Karpas-422 (cell line): Measurements from ENCODE around the gene DDX52. TPM values are rescaled to one million over a fixed set of nuclear protein-coding genes. Genes with fewer than 3 reads are reported as not detected.
A peak's percentile ranks its signal among the peaks of the same experiment; 100 is the strongest.
"Not testable (repeated sequence)": the region's sequence is repeated elsewhere in the genome, so short reads cannot be mapped to it uniquely, and the experiment has no call there.

Source experiments
- DNase-seq: peaks from one replicate; pipeline ENCODE4 v3.0.0-alpha.2; 2015
- H2AFZ ChIP-seq: fragments of 200-600 bp; sonication (generic); 2 replicates; pipeline ENCODE4 v1.6.1; 2014; ENCODE audit warnings: antibody characterized with exemption, low read length, mixed read lengths
- H3K27ac ChIP-seq: fragments of 200-600 bp; sonication (generic); 2 replicates; pipeline ENCODE4 v1.5.1; 2014; ENCODE audit warnings: mild to moderate bottlenecking, low read length, moderate library complexity
- H3K27me3 ChIP-seq: fragments of 200-600 bp; sonication (generic); 2 replicates; pipeline ENCODE4 v1.6.1; 2014; ENCODE audit warnings: low read length, mixed read lengths
- H3K36me3 ChIP-seq: fragments of 200-600 bp; sonication (generic); 2 replicates; pipeline ENCODE4 v1.6.1; 2014; ENCODE audit warnings: low read length, mixed read lengths; ENCODE audit not compliant: insufficient read depth
- H3K4me1 ChIP-seq: fragments of 200-600 bp; sonication (generic); 2 replicates; pipeline ENCODE4 v1.6.1; 2014; ENCODE audit warnings: mild to moderate bottlenecking, low read length, mixed read lengths
- H3K4me2 ChIP-seq: fragments of 200-600 bp; sonication (generic); 2 replicates; pipeline ENCODE4 v1.6.1; 2014; ENCODE audit warnings: low read length, low read depth, mild to moderate bottlenecking; ENCODE audit not compliant: poor library complexity, severe bottlenecking
- H3K4me3 ChIP-seq: fragments of 200-600 bp; sonication (generic); 2 replicates; pipeline ENCODE4 v1.5.1; 2014; ENCODE audit warnings: mild to moderate bottlenecking, antibody characterized with exemption, low read length, mixed read lengths
- H3K79me2 ChIP-seq: fragments of 200-600 bp; sonication (generic); 2 replicates; pipeline ENCODE4 v1.6.1; 2014; ENCODE audit warnings: mild to moderate bottlenecking, low read length, mixed read lengths
- H3K9ac ChIP-seq: fragments of 200-600 bp; sonication (generic); 2 replicates; pipeline ENCODE4 v1.6.0; 2014; ENCODE audit warnings: low read length
- H3K9me2 ChIP-seq: fragments of 200-600 bp; sonication (generic), shearing (Covaris generic); replicated peaks from 2 replicates; pipeline ENCODE4 v1.6.0; 2014; ENCODE audit warnings: mild to moderate bottlenecking, low read length, moderate library complexity; ENCODE audit not compliant: insufficient read depth
- H3K9me3 ChIP-seq: fragments of 300-700, 200-600 bp; sonication (generic); 2 replicates; pipeline ENCODE4 v1.6.1; 2014; ENCODE audit warnings: low read length, mixed read lengths
- H4K20me1 ChIP-seq: fragments of 200-600 bp; sonication (generic); 2 replicates; pipeline ENCODE4 v1.6.1; 2014; ENCODE audit warnings: mild to moderate bottlenecking, antibody characterized with exemption, low read length, low read depth; ENCODE audit not compliant: insufficient read depth
- total RNA-seq: library from RNA; depleted of rRNA; stranded (reverse); fragments of >200 nt; shearing (Covaris generic); gene quantifications from 2 replicates; pipeline ENCODE4 v1.2.3, GENCODE V29; 2014; ENCODE audit warnings: low replicate concordance; rRNA removed

DDX52 gene
- total RNA-seq: 24.1 and 40.8 TPM in 2 replicates

GRCh38 chr17:37643118-37643766, at the start of gene DDX52:
DDX52 (minus strand) TSS chr17:37643446; CDS start chr17:37643420, 26 bp downstream.
- H3K9me3 ChIP-seq: no peaks in the 10 kb centered on the region
- peaks cover 16% of the 10 kb centered on the region for H3K4me1 ChIP-seq
- no peaks in the 10 kb centered on the region for H3K27me3 ChIP-seq
- H3K9me2 ChIP-seq: no peaks in the 10 kb centered on the region
- peak within 1 kb of the TSS; percentile 29; the same call in 1 of the 2 replicates for H3K27ac ChIP-seq
- peak within 1 kb of the TSS; percentile 88 for H3K4me3 ChIP-seq
- peaks cover 7% of the 10 kb centered on the region; the same call in 1 of the 2 replicates for H4K20me1 ChIP-seq
- peak; percentile 98 for DNase-seq
- H3K4me2 ChIP-seq: peak within 1 kb of the TSS; percentile 95
- peak within 1 kb of the TSS; percentile 85 for H3K9ac ChIP-seq
- H3K36me3 ChIP-seq: peaks cover 22% of the 10 kb centered on the region
- H3K79me2 ChIP-seq: peaks cover 49% of the 10 kb centered on the region
- peak within 1 kb of the TSS; percentile 98 for H2AFZ ChIP-seq

GRCh38 chr17:37691807-37692206, 48.6 kb upstream of the DDX52 start:
- Histone ChIP-seq H3K4me2 (no peak overlapping the region), H3K79me2 (no peaks in the 10 kb centered on the region), H3K9me2 (no peaks in the 10 kb centered on the region), H3K9me3 (no peaks in the 10 kb centered on the region), H2AFZ (no peak overlapping the region), H3K4me1 (peaks cover 10% of the 10 kb centered on the region), H4K20me1 (no peaks in the 10 kb centered on the region), H3K27me3 (no peaks in the 10 kb centered on the region), H3K27ac (no peak overlapping the region), H3K4me3 (no peak overlapping the region), H3K9ac (no peak overlapping the region), H3K36me3 (no peaks in the 10 kb centered on the region)
- no peak for DNase-seq

DNA sequence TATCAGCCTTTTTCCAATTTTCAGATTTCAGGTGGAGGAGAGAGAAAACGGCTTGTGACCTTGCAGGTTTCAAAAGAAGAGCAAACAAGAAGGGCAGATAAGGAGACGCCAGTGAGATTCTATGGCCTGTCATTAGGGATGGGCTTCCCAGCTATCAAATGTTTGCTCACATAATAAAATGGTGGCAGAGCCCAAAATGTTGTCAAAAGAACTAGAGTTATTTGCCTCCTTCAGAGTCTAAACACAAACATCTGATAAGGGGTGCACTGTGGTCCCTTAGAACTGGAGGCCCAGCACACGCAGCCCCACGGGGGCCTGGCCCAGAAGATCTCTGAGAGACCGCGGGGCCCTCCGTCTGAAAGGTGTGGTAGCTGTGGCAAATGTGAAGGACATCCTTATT, 46.1 kb upstream of the DDX52 start:
- H3K36me3 ChIP-seq: no peaks in the 10 kb centered on the region
- H3K9me2 ChIP-seq: no peaks in the 10 kb centered on the region
- H3K27ac ChIP-seq: no peak overlapping the region
- no peak overlapping the region for H3K4me3 ChIP-seq
- no peaks in the 10 kb centered on the region for H3K27me3 ChIP-seq
- no peaks in the 10 kb centered on the region for H3K79me2 ChIP-seq
- no peaks in the 10 kb centered on the region for H3K9me3 ChIP-seq
- peaks cover 10% of the 10 kb centered on the region for H3K4me1 ChIP-seq
- no peak overlapping the region for H3K9ac ChIP-seq
- H2AFZ ChIP-seq: no peak overlapping the region
- no peaks in the 10 kb centered on the region for H4K20me1 ChIP-seq
- DNase-seq: no peak
- H3K4me2 ChIP-seq: no peak overlapping the region

GRCh38 chr17:37683454-37683984, 40.3 kb upstream of the DDX52 start:
- DNase-seq: no peak
- Histone ChIP-seq H3K79me2 (no peaks in the 10 kb centered on the region), H3K4me1 (no peaks in the 10 kb centered on the region), H3K27ac (no peak overlapping the region), H2AFZ (no peak overlapping the region), H3K4me3 (no peak overlapping the region), H4K20me1 (no peaks in the 10 kb centered on the region), H3K36me3 (no peaks in the 10 kb centered on the region), H3K4me2 (no peak overlapping the region), H3K27me3 (no peaks in the 10 kb centered on the region), H3K9ac (no peak overlapping the region), H3K9me2 (no peaks in the 10 kb centered on the region), H3K9me3 (peaks cover 3% of the 10 kb centered on the region; the same call in 1 of the 2 replicates)

DNA sequence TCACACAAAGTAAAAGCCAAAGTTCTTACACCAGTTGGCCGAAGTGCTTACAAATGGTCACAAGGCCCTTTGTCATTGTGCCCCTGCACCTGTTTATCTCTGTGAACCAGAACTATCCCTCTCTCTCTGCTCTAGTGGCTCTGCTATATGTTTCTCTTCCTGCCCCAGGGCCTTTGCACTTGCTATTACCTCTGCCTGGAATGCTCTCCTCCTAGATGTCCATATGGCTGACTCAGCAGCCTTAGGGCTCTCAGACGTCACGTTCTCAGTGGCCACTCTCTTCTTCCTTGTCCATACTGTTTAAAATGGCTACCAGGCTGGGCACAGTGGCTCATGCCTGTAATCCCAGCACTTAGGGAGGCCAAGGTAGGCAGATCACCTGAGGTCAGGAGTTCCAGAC, 38.8 kb upstream of the DDX52 start:
- DNase-seq: no peak
- H3K4me2 ChIP-seq: no peak overlapping the region
- no peaks in the 10 kb centered on the region for H3K9me2 ChIP-seq
- no peak overlapping the region for H3K9ac ChIP-seq
- no peaks in the 10 kb centered on the region for H3K27me3 ChIP-seq
- no peaks in the 10 kb centered on the region for H3K36me3 ChIP-seq
- no peaks in the 10 kb centered on the region for H4K20me1 ChIP-seq
- peaks cover 4% of the 10 kb centered on the region; the same call in 1 of the 2 replicates for H3K9me3 ChIP-seq
- no peak overlapping the region for H2AFZ ChIP-seq
- no peak overlapping the region for H3K4me3 ChIP-seq
- H3K4me1 ChIP-seq: peaks cover 6% of the 10 kb centered on the region
- H3K79me2 ChIP-seq: no peaks in the 10 kb centered on the region
- no peak overlapping the region for H3K27ac ChIP-seq

DNA sequence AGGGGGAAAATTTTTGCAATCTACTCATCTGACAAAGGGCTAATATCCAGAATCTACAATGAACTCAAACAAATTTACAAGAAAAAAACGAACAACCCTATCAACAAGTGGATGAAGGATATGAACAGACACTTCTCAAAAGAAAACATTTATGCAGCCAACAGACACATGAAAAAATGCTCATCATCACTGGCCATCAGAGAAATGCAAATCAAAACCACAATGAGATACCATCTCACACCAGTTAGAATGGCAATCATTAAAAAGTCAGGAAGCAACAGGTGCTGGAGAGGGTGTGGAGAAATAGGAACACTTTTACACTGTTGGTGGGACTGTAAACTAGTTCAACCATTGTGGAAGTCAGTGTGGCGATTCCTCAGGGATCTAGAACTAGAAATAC, 36.7 kb upstream of the DDX52 start:
- DNase-seq, H3K79me2 ChIP-seq, H3K4me3 ChIP-seq, H3K9me2 ChIP-seq, H3K36me3 ChIP-seq, H3K9me3 ChIP-seq, H2AFZ ChIP-seq, H3K27ac ChIP-seq, H4K20me1 ChIP-seq, H3K9ac ChIP-seq, H3K4me2 ChIP-seq, H3K27me3 ChIP-seq: not testable (repeated sequence)
- peaks cover 13% of the 10 kb centered on the region for H3K4me1 ChIP-seq

DNA sequence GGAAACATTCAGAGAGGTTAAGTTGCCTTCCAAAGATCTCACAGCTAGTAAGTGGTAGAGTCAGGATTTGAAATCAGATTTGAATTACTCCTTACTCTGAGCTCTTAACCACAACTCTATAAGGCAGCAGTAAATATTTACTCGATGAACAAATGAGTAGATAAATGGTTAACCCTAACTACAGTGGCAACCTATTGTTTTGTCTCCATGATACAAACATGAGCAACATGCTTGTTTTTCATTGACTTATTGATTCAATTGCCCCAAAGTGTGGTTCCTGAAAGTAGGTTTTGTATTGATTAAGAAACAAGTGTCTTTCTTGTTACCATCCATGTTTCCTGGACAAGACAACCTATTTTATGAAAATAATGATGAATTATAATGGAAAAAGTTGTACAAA, 34.8 kb upstream of the DDX52 start:
- H3K4me1 ChIP-seq: peaks cover 18% of the 10 kb centered on the region
- H4K20me1 ChIP-seq: no peaks in the 10 kb centered on the region
- no peak overlapping the region for H2AFZ ChIP-seq
- H3K36me3 ChIP-seq: no peaks in the 10 kb centered on the region
- no peak overlapping the region for H3K27ac ChIP-seq
- H3K9me2 ChIP-seq: no peaks in the 10 kb centered on the region
- peaks cover 4% of the 10 kb centered on the region; the same call in 1 of the 2 replicates for H3K9me3 ChIP-seq
- H3K27me3 ChIP-seq: no peaks in the 10 kb centered on the region
- DNase-seq: no peak
- no peak overlapping the region for H3K9ac ChIP-seq
- H3K79me2 ChIP-seq: no peaks in the 10 kb centered on the region
- H3K4me2 ChIP-seq: no peak overlapping the region
- H3K4me3 ChIP-seq: no peak overlapping the region

GRCh38 chr17:37677021-37677420, 33.8 kb upstream of the DDX52 start:
- Histone ChIP-seq H3K9ac (no peak overlapping the region), H3K9me3 (peaks cover 4% of the 10 kb centered on the region; the same call in 1 of the 2 replicates), H3K4me3 (no peak overlapping the region), H3K9me2 (no peaks in the 10 kb centered on the region), H3K4me2 (peak overlapping the region; percentile 16), H3K79me2 (no peaks in the 10 kb centered on the region), H3K27me3 (no peaks in the 10 kb centered on the region), H3K27ac (no peak overlapping the region), H3K36me3 (no peaks in the 10 kb centered on the region), H4K20me1 (no peaks in the 10 kb centered on the region), H3K4me1 (peaks cover 18% of the 10 kb centered on the region), H2AFZ (no peak overlapping the region)
- DNase-seq: no peak
